Upper lobe of left lung (tissue), 4 donors: ENCODE measurements around the gene HADH.

Experiments used
- CTCF ChIP-seq, 6 experiments: fragments of 450-650 bp in 4 of 6; fragments of 200-600 bp in 2 of 6; sonication (generic) in 2 of 6; IDR thresholded peaks; one replicate each; pipeline ENCODE4 v1.5.1; 2016 to 2019; ENCODE audit warnings: antibody characterized with exemption in 6 of 6
- EP300 ChIP-seq, 4 donors: sonication (generic); formaldehyde crosslinking; IDR thresholded peaks; one replicate each; pipeline ENCODE4 v1.5.1; 2017; ENCODE audit warnings: antibody characterized with exemption in 4 of 4, control low read depth in 2 of 4
- POLR2A ChIP-seq, 4 donors: fragments of 450-650 bp; IDR thresholded peaks; one replicate each; pipeline ENCODE4 v1.5.1; 2016 to 2017; ENCODE audit warnings: antibody characterized with exemption in 4 of 4, mild to moderate bottlenecking in 2 of 4
- POLR2AphosphoS5 ChIP-seq, 2 donors: sonication (generic); formaldehyde crosslinking; IDR thresholded peaks; one replicate each; pipeline ENCODE4 v1.5.1; 2017; ENCODE audit warnings: antibody characterized with exemption in 2 of 2

DNA sequence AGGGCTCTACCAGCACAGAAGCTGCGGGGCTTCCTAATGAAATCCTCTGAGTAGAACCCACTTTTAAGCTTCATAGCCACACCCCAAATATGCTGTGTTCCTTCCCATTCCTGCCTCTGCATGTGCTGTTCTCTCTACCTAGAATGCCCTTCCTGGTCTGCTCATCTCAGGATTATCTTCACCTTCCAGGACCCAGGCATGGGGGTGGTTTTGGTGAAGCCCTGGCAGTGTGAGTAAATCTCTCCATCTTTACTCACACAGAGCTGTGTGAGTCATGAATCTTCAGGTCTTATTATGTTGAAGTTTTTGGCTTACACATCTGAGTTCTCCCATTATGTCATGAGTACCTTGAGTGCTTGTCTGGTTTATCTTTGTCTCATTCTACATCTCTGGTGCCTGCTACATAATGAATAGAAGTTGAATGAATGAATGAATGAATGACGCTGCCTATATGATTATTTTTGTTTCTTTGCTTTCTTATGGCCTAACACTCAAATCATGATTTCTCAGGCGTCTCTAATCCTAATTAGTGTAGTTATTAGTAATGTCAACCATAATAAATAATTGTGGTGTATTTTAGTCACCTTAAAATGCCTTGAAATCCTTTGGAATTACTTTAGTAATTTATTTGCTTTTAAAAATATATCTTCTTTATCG is 41.9 kb downstream of the HADH start:
- TF ChIP-seq CTCF (IDR thresholded peaks at IDR 0.05) (no peak), POLR2AphosphoS5 (IDR thresholded peaks at IDR 0.05) (no peak), EP300 (IDR thresholded peaks at IDR 0.05) (no peak), POLR2A (IDR thresholded peaks at IDR 0.05) (no peak)
